K562 (cell line): ENCODE measurements around the gene C10orf71. TPM values are rescaled to one million over a fixed set of nuclear protein-coding genes. Genes with fewer than 3 reads are reported as not detected.
A peak's percentile ranks its signal among the peaks of the same experiment; 100 is the strongest.

Source experiments
- ARID1B ChIP-seq: fragments of 450-650 bp; IDR thresholded peaks from 2 replicates; pipeline ENCODE4 v1.6.1; 2016; ENCODE audit warnings: antibody characterized with exemption, mild to moderate bottlenecking, inconsistent platforms
- BCL6 ChIP-seq: fragments of 250-450 bp; sonication (Bioruptor Pico); IDR thresholded peaks from 2 replicates; pipeline ENCODE4 v1.4.0; 2020
- C11orf30 ChIP-seq: fragments of 450-650 bp; IDR thresholded peaks from 2 replicates; pipeline ENCODE4 v1.6.1; 2016; ENCODE audit warnings: low read depth, mild to moderate bottlenecking
- CHAMP1 ChIP-seq: fragments of 450-650 bp; IDR thresholded peaks from 2 replicates; pipeline ENCODE4 v1.6.1; 2016; ENCODE audit warnings: mild to moderate bottlenecking
- HDAC6 ChIP-seq: IDR thresholded peaks from 2 replicates; pipeline ENCODE4 v1.6.1; 2012; ENCODE audit warnings: low read depth, mild to moderate bottlenecking, control low read depth, inconsistent platforms, low read length, moderate library complexity
- NFE2 ChIP-seq: IDR thresholded peaks from 2 replicates; pipeline ENCODE4 v1.6.1; 2014; ENCODE audit warnings: antibody characterized with exemption, low read depth
- PBX2 ChIP-seq, 2 experiments: IDR thresholded peaks in 1 of 2; conservative IDR thresholded peaks in 1 of 2; 2 replicates each; pipeline ENCODE4 v1.6.1; 2016; ENCODE audit warnings: low read depth in 2 of 2, mild to moderate bottlenecking in 1 of 2, missing compliant biosample characterization in 1 of 2, missing genetic modification characterization in 1 of 2, moderate library complexity in 1 of 2
- RCOR1 ChIP-seq, 2 experiments: IDR thresholded peaks; 2 replicates each; pipeline ENCODE4 v1.6.1; 2012; ENCODE audit warnings: low read depth in 2 of 2, low read length in 2 of 2, borderline replicate concordance in 1 of 2, improper control_type of control experiment in 1 of 2
- SMAD3 ChIP-seq: fragments of 450-650 bp; formaldehyde crosslinking; conservative IDR thresholded peaks from 2 replicates; pipeline ENCODE4 v1.4.0; 2020; ENCODE audit warnings: mild to moderate bottlenecking
- SMARCC2 ChIP-seq: fragments of 450-650 bp; IDR thresholded peaks from 2 replicates; pipeline ENCODE4 v1.6.1; 2017; ENCODE audit warnings: antibody characterized with exemption, moderate library complexity, mild to moderate bottlenecking, low read depth
- SMARCE1 ChIP-seq: fragments of 450-650 bp; IDR thresholded peaks from 2 replicates; pipeline ENCODE4 v1.7.1; 2016; ENCODE audit warnings: mild to moderate bottlenecking
- TAF9B ChIP-seq: fragments of 450-650 bp; IDR thresholded peaks from 2 replicates; pipeline ENCODE4 v1.6.1; 2018; ENCODE audit warnings: mild to moderate bottlenecking; ENCODE audit not compliant: partially characterized antibody
- ZBTB40 ChIP-seq, 2 experiments: fragments of 450-650 bp in 1 of 2; sonication (generic) in 1 of 2; formaldehyde crosslinking in 1 of 2; IDR thresholded peaks; 2 replicates each; pipeline versions ENCODE4 v1.7.1 to v1.9.0; 2016 to 2022; ENCODE audit warnings: inconsistent platforms in 1 of 2, mild to moderate bottlenecking in 1 of 2, missing genetic modification reagents in 1 of 2
- polyA plus RNA-seq, 8 experiments: library from polyadenylated mRNA; depleted of rRNA in 4 of 8; stranded (reverse) in 5 of 8; unstranded in 3 of 8; fragments of >200 nt; fragmentation: Nextera tagmentation in 2 of 8; fragmentation: Illumina TruSeq in 1 of 8; extraction: Ambion mirVana in 2 of 8; extraction: Trizol in 1 of 8; gene quantifications; 2 replicates each; pipeline versions ENCODE4 v1.2.1 to v1.2.3, GENCODE V29; 2011 to 2014; ENCODE audit warnings: inconsistent platforms in 1 of 8, missing spikeins in 1 of 8
- total RNA-seq, 7 experiments: library from RNA; depleted of rRNA in 6 of 7; stranded (reverse); fragments of >200 nt in 6 of 7; fragmentation: Illumina TruSeq in 2 of 7; extraction: Trizol in 2 of 7; gene quantifications; 2 replicates each; pipeline versions ENCODE4 v1.2.1 to v1.2.3, GENCODE V29; 2011 to 2021; ENCODE audit warnings: low replicate concordance in 1 of 7

The C10orf71 gene
- total and polyA plus RNA-seq, 9 of the 15 experiments (the other 6 are each of a cell fraction or from before 2014, with no cell fraction given), result 0.06 to 4.5 (median 1.3) TPM

GRCh38 chr10:49260644-49261296, 38.2 kb upstream of the C10orf71 start (continued):
- no peak for TF ChIP-seq ZBTB40 (IDR thresholded peaks at IDR 0.05)
- TF ChIP-seq ZBTB40 (CRISPR knock-in tag; IDR thresholded peaks at IDR 0.05), result no peak
- TF ChIP-seq C11orf30, result peak; percentile 73
- peak in 1 of 2 experiments; percentile 26; a peak in 1 of 4 replicates for TF ChIP-seq RCOR1 (IDR thresholded peaks at IDR 0.05; ENCODE audit: borderline replicate concordance in 1 of 2, low read depth in 2 of 2, low read length in 2 of 2)
- TF ChIP-seq SMAD3, result no peak
- peak; percentile 88 for TF ChIP-seq NFE2
- no peak for TF ChIP-seq HDAC6
- TF ChIP-seq TAF9B, result no peak
- TF ChIP-seq SMARCE1, result 0 out of 2 replicates have a peak, but pooled peaks have one; percentile 32
- TF ChIP-seq PBX2 (CRISPR knock-in tag; IDR thresholded peaks at IDR 0.05; ENCODE audit: low read depth), result no peak
- no peak for TF ChIP-seq PBX2 (tag; conservative IDR thresholded peaks at IDR 0.05; ENCODE audit: low read depth)
- TF ChIP-seq ARID1B, result peak; percentile 62; the same call in 1 of the 2 replicates
- TF ChIP-seq CHAMP1, result no peak
- peak; percentile 59; the same call in 1 of the 2 replicates for TF ChIP-seq SMARCC2
- no peak for TF ChIP-seq BCL6 (CRISPR knock-in tag)
